ENCODE measurements around the gene NMS. TPM values are rescaled to one million over a fixed set of nuclear protein-coding genes. Genes with fewer than 3 reads are reported as not detected.

The NMS gene
- total and polyA plus RNA-seq, 2 experiments from 2014 or later: not detected

DNA sequence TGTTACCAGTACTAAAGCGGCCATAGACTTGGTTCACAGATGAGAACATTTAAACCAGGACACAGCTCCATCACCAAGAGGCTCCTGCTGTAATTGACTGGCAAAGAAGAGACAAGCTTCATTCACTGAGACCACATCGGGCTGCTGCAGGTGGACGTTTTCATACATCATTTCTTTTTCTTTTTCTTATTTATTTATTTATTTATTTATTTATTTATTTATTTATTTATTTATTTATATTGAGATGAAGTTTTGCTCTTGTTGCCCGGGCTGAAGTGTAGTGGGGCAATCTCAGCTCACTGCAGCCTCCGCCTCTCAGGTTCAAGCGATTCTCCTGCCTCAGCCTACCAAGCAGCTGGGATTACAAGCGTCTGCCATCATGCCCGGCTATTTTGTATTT is 58.9 kb downstream of the NMS start:
- H3K9me3 ChIP-seq (ENCODE audit: low read depth): no peaks in the 10 kb centered on the region
- no peak overlapping the region for H2AFZ ChIP-seq
- TF ChIP-seq, protein P1, sequence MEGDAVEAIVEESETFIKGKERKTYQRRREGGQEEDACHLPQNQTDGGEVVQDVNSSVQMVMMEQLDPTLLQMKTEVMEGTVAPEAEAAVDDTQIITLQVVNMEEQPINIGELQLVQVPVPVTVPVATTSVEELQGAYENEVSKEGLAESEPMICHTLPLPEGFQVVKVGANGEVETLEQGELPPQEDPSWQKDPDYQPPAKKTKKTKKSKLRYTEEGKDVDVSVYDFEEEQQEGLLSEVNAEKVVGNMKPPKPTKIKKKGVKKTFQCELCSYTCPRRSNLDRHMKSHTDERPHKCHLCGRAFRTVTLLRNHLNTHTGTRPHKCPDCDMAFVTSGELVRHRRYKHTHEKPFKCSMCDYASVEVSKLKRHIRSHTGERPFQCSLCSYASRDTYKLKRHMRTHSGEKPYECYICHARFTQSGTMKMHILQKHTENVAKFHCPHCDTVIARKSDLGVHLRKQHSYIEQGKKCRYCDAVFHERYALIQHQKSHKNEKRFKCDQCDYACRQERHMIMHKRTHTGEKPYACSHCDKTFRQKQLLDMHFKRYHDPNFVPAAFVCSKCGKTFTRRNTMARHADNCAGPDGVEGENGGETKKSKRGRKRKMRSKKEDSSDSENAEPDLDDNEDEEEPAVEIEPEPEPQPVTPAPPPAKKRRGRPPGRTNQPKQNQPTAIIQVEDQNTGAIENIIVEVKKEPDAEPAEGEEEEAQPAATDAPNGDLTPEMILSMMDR (IDR thresholded peaks at IDR 0.05; ENCODE audit: poor library complexity): no peak
- TF ChIP-seq EZH2 (IDR thresholded peaks at IDR 0.05; ENCODE audit: borderline replicate concordance) (no peak), EZH2phosphoT487 (IDR thresholded peaks at IDR 0.05; ENCODE audit: low read depth, severe bottlenecking, unreplicated experiment) (no peak)
- no peaks in the 10 kb centered on the region for H3K27me3 ChIP-seq
- H3K9me2 ChIP-seq (replicated peaks; ENCODE audit: insufficient read depth): no peaks in the 10 kb centered on the region
- H3K4me3 ChIP-seq: no peak overlapping the region
- H4K20me1 ChIP-seq (ENCODE audit: insufficient read depth, poor library complexity, severe bottlenecking): no peaks in the 10 kb centered on the region
- no peak overlapping the region for H3K27ac ChIP-seq
- WGBS (ENCODE audit: low lambda C conversion rate, missing lambda C conversion rate): 96% methylated on average over 8 of the region's 8 CpGs
- no peaks in the 10 kb centered on the region for H3K79me2 ChIP-seq
- H3K4me2 ChIP-seq: no peak overlapping the region
- H3K36me3 ChIP-seq (replicated peaks; ENCODE audit: insufficient read depth, low read depth): no peaks in the 10 kb centered on the region
- no peaks in the 10 kb centered on the region for H3K4me1 ChIP-seq (ENCODE audit: insufficient read depth)
- no peak for DNase-seq (ENCODE audit: low spot score)

DNA sequence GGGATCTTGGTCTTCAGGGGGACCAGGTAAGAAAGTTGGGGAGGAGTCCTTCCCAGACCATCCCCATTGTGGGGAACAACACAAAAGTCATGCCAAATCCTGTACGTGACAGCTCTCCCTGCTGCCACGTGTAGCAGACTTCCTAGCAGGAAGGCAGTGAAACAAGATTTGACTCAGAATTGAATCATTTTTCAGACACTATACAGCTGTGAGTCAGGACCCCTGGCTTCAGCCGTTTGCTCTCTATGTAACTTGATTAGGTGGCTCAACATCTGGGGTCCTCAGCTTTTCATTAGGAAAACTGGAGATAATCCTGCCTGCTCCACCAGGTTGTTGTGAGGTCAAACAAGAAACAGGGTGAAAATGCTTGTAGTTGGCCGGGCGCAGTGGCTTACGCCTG is 59.6 kb downstream of the NMS start:
- H3K4me3 ChIP-seq: no peak overlapping the region
- H3K27me3 ChIP-seq: no peaks in the 10 kb centered on the region
- H3K27ac ChIP-seq: no peak overlapping the region
- H3K36me3 ChIP-seq (replicated peaks; ENCODE audit: insufficient read depth, low read depth): no peaks in the 10 kb centered on the region
- H3K4me1 ChIP-seq (ENCODE audit: insufficient read depth): no peaks in the 10 kb centered on the region
- H3K9me3 ChIP-seq (ENCODE audit: low read depth): no peaks in the 10 kb centered on the region
- TF ChIP-seq, protein P1 (IDR thresholded peaks at IDR 0.05; ENCODE audit: poor library complexity): no peak
- no peak for TF ChIP-seq EZH2 (IDR thresholded peaks at IDR 0.05; ENCODE audit: borderline replicate concordance)
- no peak for TF ChIP-seq EZH2phosphoT487 (IDR thresholded peaks at IDR 0.05; ENCODE audit: low read depth, severe bottlenecking, unreplicated experiment)
- no peak overlapping the region for H3K4me2 ChIP-seq
- DNase-seq (ENCODE audit: low spot score): no peak
- WGBS (ENCODE audit: low lambda C conversion rate, missing lambda C conversion rate): 84% methylated on average over 6 of the region's 6 CpGs
- no peak overlapping the region for H2AFZ ChIP-seq
- H3K9me2 ChIP-seq (replicated peaks; ENCODE audit: insufficient read depth): no peaks in the 10 kb centered on the region
- H3K79me2 ChIP-seq: no peaks in the 10 kb centered on the region
- H4K20me1 ChIP-seq (ENCODE audit: insufficient read depth, poor library complexity, severe bottlenecking): no peaks in the 10 kb centered on the region

Other genes with a start within 250 kb of the NMS start
- gene LONRF2, start 148.0 kb upstream of the NMS start, total RNA-seq: 1.4 and 1.9 TPM in 2 replicates
- gene LONRF2, start 148.0 kb upstream of the NMS start, polyA plus RNA-seq: 0.69 and 1.6 TPM in 2 replicates
- gene CHST10, start 52.8 kb upstream of the NMS start, total RNA-seq: 14.3 and 15.3 TPM in 2 replicates
- 8.0 and 11.9 TPM in 2 replicates for gene CHST10, start 52.8 kb upstream of the NMS start, polyA plus RNA-seq
- 15.7 and 16.5 TPM in 2 replicates for gene PDCL3, start 92.5 kb downstream of the NMS start, total RNA-seq
- gene PDCL3, start 92.5 kb downstream of the NMS start, polyA plus RNA-seq: 32.8 and 33.5 TPM in 2 replicates